HCT116 (cell line): ENCODE measurements around the gene PRRC2C. TPM values are rescaled to one million over a fixed set of nuclear protein-coding genes. Genes with fewer than 3 reads are reported as not detected.

Experiments used
- ATAC-seq: fragments of 200-7000 bp; cut with Tn5 transposase; 2 replicates; pipeline ENCODE4 v1.9.1; 2020; ENCODE audit warnings: mild to moderate bottlenecking, moderate library complexity
- BruUV-seq: library from RNA; stranded (reverse); fragments of 400-500 nt; replicated peaks from 2 replicates; lab custom pipeline; 2021; lab: Mats Ljungman, UMichigan
- CTCF ChIA-PET: fragments of 300-600 bp; sonication (Branson Sonifier 250); formaldehyde crosslinking; loops from one replicate; lab custom pipeline; 2021; ENCODE audit warnings: antibody characterized with exemption; lab: Charles Lee
- POLR2A ChIA-PET: fragments of 300-600, 350-600 bp; sonication (Branson Sonifier 250); formaldehyde crosslinking; loops from one replicate; lab custom pipeline; 2021; ENCODE audit warnings: antibody characterized with exemption; lab: Charles Lee
- RAD21 ChIA-PET, 2 experiments: fragments of 300-600 bp; sonication (Branson Sonifier 250); formaldehyde crosslinking; loops; one replicate each; lab custom pipeline; 2023; ENCODE audit warnings: low total read pairs in 2 of 2; ENCODE audit not compliant: uncharacterized antibody in 2 of 2, unreplicated experiment in 2 of 2, low non-redundant PET in 1 of 2; lab: Charles Lee
- DNase-seq: peaks from one replicate; pipeline ENCODE4 v3.0.0-alpha.2; 2010; ENCODE audit warnings: low read depth, low spot score
- H2AFZ ChIP-seq: fragments of 200-600 bp; shearing (Covaris generic), sonication (generic); 2 replicates; pipeline ENCODE4 v1.6.1; 2017; ENCODE audit warnings: low read depth, mixed run types, mixed read lengths, antibody characterized with exemption, low read length; ENCODE audit not compliant: poor library complexity, severe bottlenecking
- H3K27ac ChIP-seq: 2 replicates; pipeline ENCODE4 v1.5.1; 2012; ENCODE audit warnings: low read depth, low read length
- H3K27me3 ChIP-seq: fragments of 200-600 bp; sonication (generic); 2 replicates; pipeline ENCODE4 v1.6.1; 2016; ENCODE audit warnings: mixed run types, low read length, mixed read lengths; ENCODE audit not compliant: insufficient read depth
- H3K36me3 ChIP-seq, 2 experiments: fragments of 200-500 bp in 1 of 2; fragments of 200-600 bp in 1 of 2; sonication (Bioruptor generic) in 1 of 2; sonication (generic) in 1 of 2; 2 replicates each; pipeline versions ENCODE4 v1.5.1 to v1.6.1; 2014 to 2016; ENCODE audit warnings: low read length in 2 of 2, inconsistent platforms in 1 of 2, mixed read lengths in 1 of 2, mixed run types in 1 of 2; ENCODE audit not compliant: insufficient read depth in 2 of 2, control insufficient read depth in 1 of 2
- H3K4me1 ChIP-seq, 2 experiments: fragments of 200-600 bp in 1 of 2; sonication (generic) in 1 of 2; 2 replicates each; pipeline versions ENCODE4 v1.5.1 to v1.6.1; 2012 to 2017; ENCODE audit warnings: low read length in 2 of 2, inconsistent platforms in 1 of 2, mild to moderate bottlenecking in 1 of 2, mixed read lengths in 1 of 2, mixed run types in 1 of 2, moderate library complexity in 1 of 2; ENCODE audit not compliant: insufficient read depth in 2 of 2, control insufficient read depth in 1 of 2
- H3K4me2 ChIP-seq: fragments of 200-600 bp; sonication (generic); 2 replicates; pipeline ENCODE4 v1.6.1; 2017; ENCODE audit warnings: mixed run types, low read length, mixed read lengths
- H3K4me3 ChIP-seq, 2 experiments: fragments of 200-600 bp in 1 of 2; sonication (generic) in 1 of 2; replicated peaks in 1 of 2; 2 replicates each; pipeline ENCODE4 v1.5.1; 2011 to 2016; ENCODE audit warnings: low read length in 2 of 2, control low read depth in 1 of 2, low read depth in 1 of 2, mild to moderate bottlenecking in 1 of 2, mixed read lengths in 1 of 2, mixed run types in 1 of 2
- H3K79me2 ChIP-seq: fragments of 200-600 bp; sonication (generic); 2 replicates; pipeline ENCODE4 v1.6.1; 2017; ENCODE audit warnings: mild to moderate bottlenecking, mixed run types, low read length, moderate library complexity, mixed read lengths; ENCODE audit not compliant: insufficient read depth
- H3K9ac ChIP-seq: fragments of 200-600 bp; sonication (generic); 2 replicates; pipeline ENCODE4 v1.6.1; 2016; ENCODE audit warnings: low read length, mixed read lengths
- H3K9me2 ChIP-seq: fragments of 200-600 bp; sonication (generic), shearing (Covaris generic); 2 replicates; pipeline ENCODE4 v1.6.1; 2017; ENCODE audit warnings: mixed run types, mild to moderate bottlenecking, moderate library complexity; ENCODE audit not compliant: insufficient read depth
- H3K9me3 ChIP-seq, 2 experiments: fragments of 200-500 bp in 1 of 2; fragments of 200-600 bp in 1 of 2; sonication (Bioruptor generic) in 1 of 2; sonication (generic) in 1 of 2; 2 replicates each; pipeline ENCODE4 v1.6.1; 2014 to 2017; ENCODE audit warnings: low read length in 2 of 2, mixed read lengths in 2 of 2, inconsistent platforms in 1 of 2, low read depth in 1 of 2, mild to moderate bottlenecking in 1 of 2, mixed run types in 1 of 2, moderate library complexity in 1 of 2; ENCODE audit not compliant: control insufficient read depth in 1 of 2, insufficient read depth in 1 of 2
- H4K20me1 ChIP-seq: fragments of 200-600 bp; sonication (generic), shearing (Covaris generic); 2 replicates; pipeline ENCODE4 v1.6.1; 2017; ENCODE audit warnings: mixed run types, mild to moderate bottlenecking, moderate library complexity; ENCODE audit not compliant: insufficient read depth
- CBX3 ChIP-seq: IDR thresholded peaks from 2 replicates; pipeline ENCODE4 v1.6.1; 2012; ENCODE audit warnings: low read depth
- CEBPB ChIP-seq: IDR thresholded peaks from 2 replicates; pipeline ENCODE4 v1.6.1; 2012; ENCODE audit warnings: low read depth
- EGR1 ChIP-seq: IDR thresholded peaks from 2 replicates; pipeline ENCODE4 v1.6.1; 2012; ENCODE audit warnings: low read depth
- ELF1 ChIP-seq: IDR thresholded peaks from 2 replicates; pipeline ENCODE4 v1.6.1; 2012; ENCODE audit warnings: low read depth, borderline replicate concordance
- EZH2phosphoT487 ChIP-seq: fragments of 200-600 bp; IDR thresholded peaks from 2 replicates; pipeline ENCODE4 v1.6.1; 2018; ENCODE audit warnings: antibody characterized with exemption, borderline replicate concordance
- JUND ChIP-seq: IDR thresholded peaks from 2 replicates; pipeline ENCODE4 v1.6.1; 2012
- POLR2A ChIP-seq: IDR thresholded peaks from 2 replicates; pipeline ENCODE4 v1.7.0; 2011; ENCODE audit warnings: borderline replicate concordance; ENCODE audit not compliant: insufficient read depth, insufficient read length; ENCODE audit errors: extremely low read depth
- POLR2AphosphoS5 ChIP-seq: IDR thresholded peaks from 2 replicates; pipeline ENCODE4 v1.6.1; 2011; ENCODE audit warnings: mild to moderate bottlenecking, low read depth, low read length, moderate library complexity
- RAD21 ChIP-seq: IDR thresholded peaks from 2 replicates; pipeline ENCODE4 v1.6.1; 2012; ENCODE audit warnings: low read depth, mild to moderate bottlenecking
- SIN3A ChIP-seq: IDR thresholded peaks from 2 replicates; pipeline ENCODE4 v1.6.1; 2012; ENCODE audit warnings: low read depth
- SRF ChIP-seq: IDR thresholded peaks from 2 replicates; pipeline ENCODE4 v1.6.1; 2012; ENCODE audit warnings: low read depth
- TCF7L2 ChIP-seq: IDR thresholded peaks from 2 replicates; pipeline ENCODE4 v1.7.0; 2011; ENCODE audit warnings: borderline replicate concordance, inconsistent platforms; ENCODE audit not compliant: insufficient read depth, insufficient read length; ENCODE audit errors: extremely low read depth
- ZNF274 ChIP-seq: fragments of 200-500 bp; sonication (Bioruptor generic); IDR thresholded peaks from 2 replicates; pipeline ENCODE4 v1.6.1; 2014; ENCODE audit warnings: mild to moderate bottlenecking, low read depth, low read length, inconsistent platforms
- intact Hi-C: fragments of 100-400 bp; cut with micrococcal nuclease; formaldehyde crosslinking; loops from 2 replicates; pipeline ENCODE4 v1.10.0; 2022
- total RNA-seq: library from RNA; stranded (reverse); gene quantifications from one replicate; pipeline ENCODE4 v1.2.1, GENCODE V29; 2021; ENCODE audit not compliant: unreplicated experiment
- TF ChIP-seq, protein P1 (sequence below): IDR thresholded peaks from 2 replicates; pipeline ENCODE4 v1.6.1; 2011; ENCODE audit warnings: mild to moderate bottlenecking, low read length, moderate library complexity; ENCODE audit not compliant: insufficient replicate concordance; ENCODE audit errors: extremely low read depth
- TF ChIP-seq, protein P2 (sequence below): IDR thresholded peaks from 2 replicates; pipeline ENCODE4 v1.6.1; 2012
- TF ChIP-seq, protein P3 (sequence below), 3 experiments: fragments of 200-600 bp in 1 of 3; sonication (generic) in 1 of 3; IDR thresholded peaks in 2 of 3; conservative IDR thresholded peaks in 1 of 3; 2 replicates each; pipeline ENCODE4 v1.5.1; 2012 to 2017; ENCODE audit warnings: low read depth in 2 of 3, low read length in 2 of 3, antibody characterized with exemption in 1 of 3, borderline replicate concordance in 1 of 3, control low read depth in 1 of 3, mild to moderate bottlenecking in 1 of 3, mixed read lengths in 1 of 3, mixed run types in 1 of 3, moderate library complexity in 1 of 3; ENCODE audit not compliant: insufficient read depth in 1 of 3
- TF ChIP-seq, protein P4 (sequence below): IDR thresholded peaks from 2 replicates; pipeline ENCODE4 v1.6.1; 2012

Gene PRRC2C
- total RNA-seq, 1 experiment from 2014 or later: 154 TPM

DNA sequence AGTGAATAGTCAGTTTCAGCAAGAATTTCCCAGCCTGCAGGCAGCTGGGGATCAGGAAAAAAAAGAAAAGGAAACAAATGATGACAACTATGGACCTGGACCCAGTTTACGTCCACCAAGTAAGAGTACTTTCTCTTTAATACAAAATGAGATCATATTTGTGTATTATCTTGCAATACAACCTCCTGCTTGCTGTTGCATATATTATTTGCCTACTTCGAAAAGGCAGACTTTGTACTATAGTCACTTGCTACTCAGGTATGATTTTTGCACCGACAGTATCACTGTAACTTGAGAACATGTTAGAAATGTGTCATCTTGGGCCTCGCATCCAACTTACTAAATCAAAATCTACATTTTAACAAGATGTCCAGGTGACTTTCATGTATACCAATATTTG, 30.4 kb downstream of the PRRC2C start:
- no peaks in the 10 kb centered on the region for H3K9me3 ChIP-seq
- POLR2A ChIA-PET: no interaction called here
- no peak for TF ChIP-seq ELF1
- no peak for TF ChIP-seq EZH2phosphoT487
- TF ChIP-seq, protein P1, sequence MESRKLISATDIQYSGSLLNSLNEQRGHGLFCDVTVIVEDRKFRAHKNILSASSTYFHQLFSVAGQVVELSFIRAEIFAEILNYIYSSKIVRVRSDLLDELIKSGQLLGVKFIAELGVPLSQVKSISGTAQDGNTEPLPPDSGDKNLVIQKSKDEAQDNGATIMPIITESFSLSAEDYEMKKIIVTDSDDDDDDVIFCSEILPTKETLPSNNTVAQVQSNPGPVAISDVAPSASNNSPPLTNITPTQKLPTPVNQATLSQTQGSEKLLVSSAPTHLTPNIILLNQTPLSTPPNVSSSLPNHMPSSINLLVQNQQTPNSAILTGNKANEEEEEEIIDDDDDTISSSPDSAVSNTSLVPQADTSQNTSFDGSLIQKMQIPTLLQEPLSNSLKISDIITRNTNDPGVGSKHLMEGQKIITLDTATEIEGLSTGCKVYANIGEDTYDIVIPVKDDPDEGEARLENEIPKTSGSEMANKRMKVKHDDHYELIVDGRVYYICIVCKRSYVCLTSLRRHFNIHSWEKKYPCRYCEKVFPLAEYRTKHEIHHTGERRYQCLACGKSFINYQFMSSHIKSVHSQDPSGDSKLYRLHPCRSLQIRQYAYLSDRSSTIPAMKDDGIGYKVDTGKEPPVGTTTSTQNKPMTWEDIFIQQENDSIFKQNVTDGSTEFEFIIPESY: no peak
- no peak for TF ChIP-seq SRF
- TF ChIP-seq, protein P2, sequence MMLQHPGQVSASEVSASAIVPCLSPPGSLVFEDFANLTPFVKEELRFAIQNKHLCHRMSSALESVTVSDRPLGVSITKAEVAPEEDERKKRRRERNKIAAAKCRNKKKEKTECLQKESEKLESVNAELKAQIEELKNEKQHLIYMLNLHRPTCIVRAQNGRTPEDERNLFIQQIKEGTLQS: no peak
- TF ChIP-seq POLR2AphosphoS5: no peak
- intact Hi-C loops: no loop called here
- no peak overlapping the region for H3K4me3 ChIP-seq
- H4K20me1 ChIP-seq: peaks cover 48% of the 10 kb centered on the region; the same call in 1 of the 2 replicates
- RAD21 ChIA-PET: no interaction called here
- no peaks in the 10 kb centered on the region for H3K27me3 ChIP-seq
- H3K4me1 ChIP-seq: no peaks in the 10 kb centered on the region
- H2AFZ ChIP-seq: no peak overlapping the region
- DNase-seq (no peak), ATAC-seq (no peak)
- CTCF ChIA-PET: no interaction called here
- H3K36me3 ChIP-seq: peaks cover 41% of the 10 kb centered on the region in 2 experiments
- H3K4me2 ChIP-seq: no peak overlapping the region
- H3K9me2 ChIP-seq: no peaks in the 10 kb centered on the region
- peaks cover 98% of the 10 kb centered on the region for H3K79me2 ChIP-seq
- no peak overlapping the region for H3K27ac ChIP-seq
- H3K9ac ChIP-seq: no peak overlapping the region
- BruUV-seq: no TSS peak

DNA sequence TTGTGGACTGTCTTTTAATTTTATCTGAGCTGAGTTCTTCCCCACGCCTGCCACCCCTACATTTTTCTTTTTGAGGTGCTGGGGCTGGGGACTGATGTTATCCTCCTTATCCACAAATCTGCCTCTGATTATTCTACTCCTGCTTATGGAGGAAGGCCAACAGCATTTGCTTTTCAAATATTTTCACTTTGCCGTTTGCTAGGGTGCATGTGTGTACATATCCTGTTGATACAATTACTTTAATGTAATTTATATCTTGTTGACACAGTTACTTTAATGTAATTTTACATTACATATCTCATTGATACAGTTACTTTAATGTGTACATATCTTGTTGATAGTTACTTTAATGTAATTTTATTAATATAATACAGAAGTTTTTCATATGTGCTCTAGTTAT, 36.2 kb downstream of the PRRC2C start:
- peaks cover 50 to 63% of the 10 kb centered on the region in 2 experiments for H3K36me3 ChIP-seq
- DNase-seq (no peak), ATAC-seq (no peak)
- TF ChIP-seq ZNF274 (no peak), ELF1 (no peak), EGR1 (no peak), CBX3 (no peak), POLR2A (no peak), RAD21 (no peak), JUND (no peak), SRF (no peak), SIN3A (no peak), TCF7L2 (no peak), CEBPB (no peak)
- TF ChIP-seq, protein P3, sequence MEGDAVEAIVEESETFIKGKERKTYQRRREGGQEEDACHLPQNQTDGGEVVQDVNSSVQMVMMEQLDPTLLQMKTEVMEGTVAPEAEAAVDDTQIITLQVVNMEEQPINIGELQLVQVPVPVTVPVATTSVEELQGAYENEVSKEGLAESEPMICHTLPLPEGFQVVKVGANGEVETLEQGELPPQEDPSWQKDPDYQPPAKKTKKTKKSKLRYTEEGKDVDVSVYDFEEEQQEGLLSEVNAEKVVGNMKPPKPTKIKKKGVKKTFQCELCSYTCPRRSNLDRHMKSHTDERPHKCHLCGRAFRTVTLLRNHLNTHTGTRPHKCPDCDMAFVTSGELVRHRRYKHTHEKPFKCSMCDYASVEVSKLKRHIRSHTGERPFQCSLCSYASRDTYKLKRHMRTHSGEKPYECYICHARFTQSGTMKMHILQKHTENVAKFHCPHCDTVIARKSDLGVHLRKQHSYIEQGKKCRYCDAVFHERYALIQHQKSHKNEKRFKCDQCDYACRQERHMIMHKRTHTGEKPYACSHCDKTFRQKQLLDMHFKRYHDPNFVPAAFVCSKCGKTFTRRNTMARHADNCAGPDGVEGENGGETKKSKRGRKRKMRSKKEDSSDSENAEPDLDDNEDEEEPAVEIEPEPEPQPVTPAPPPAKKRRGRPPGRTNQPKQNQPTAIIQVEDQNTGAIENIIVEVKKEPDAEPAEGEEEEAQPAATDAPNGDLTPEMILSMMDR (IDR thresholded peaks at IDR 0.05 in 2 of 3, conservative IDR thresholded peaks at IDR 0.05 in 1 of 3; ENCODE audit: borderline replicate concordance in 1 of 3, insufficient read depth in 1 of 3, low read depth in 2 of 3, low read length in 2 of 3): no peak
- TF ChIP-seq, protein P4, sequence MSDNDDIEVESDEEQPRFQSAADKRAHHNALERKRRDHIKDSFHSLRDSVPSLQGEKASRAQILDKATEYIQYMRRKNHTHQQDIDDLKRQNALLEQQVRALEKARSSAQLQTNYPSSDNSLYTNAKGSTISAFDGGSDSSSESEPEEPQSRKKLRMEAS: no peak
- TF ChIP-seq, protein P2: no peak

More for the DNA sequence above, 36.2 kb downstream of the PRRC2C start:
- intact Hi-C loops: no loop called here
- no peak overlapping the region for H3K4me2 ChIP-seq
- H3K9me2 ChIP-seq: no peaks in the 10 kb centered on the region
- ChIA-PET RAD21 (no interaction called here), CTCF (no interaction called here), POLR2A (no interaction called here)
- no TSS peak for BruUV-seq
- no peak overlapping the region for H3K27ac ChIP-seq
- H3K9me3 ChIP-seq: no peaks in the 10 kb centered on the region
- H3K27me3 ChIP-seq: no peaks in the 10 kb centered on the region
- H4K20me1 ChIP-seq: 0 out of 2 replicates have a peak, but pooled peaks cover 3% of the 10 kb centered on the region
- H2AFZ ChIP-seq: no peak overlapping the region
- no peaks in the 10 kb centered on the region for H3K4me1 ChIP-seq
- H3K4me3 ChIP-seq: no peak overlapping the region
- peaks cover 80% of the 10 kb centered on the region for H3K79me2 ChIP-seq
- no peak overlapping the region for H3K9ac ChIP-seq
